NCI-H2107 treated with DMSO at 0.1 percent for 48 hours (cell line): Measurements from ENCODE around the gene CAPN13.
"Not testable (repeated sequence)": the region's sequence is repeated elsewhere in the genome, so short reads cannot be mapped to it uniquely, and the experiment has no call there.

Experiments
- DNase-seq: peaks from one replicate; lab custom pipeline; 2025; ENCODE audit not compliant: unreplicated experiment; lab: John Stamatoyannopoulos, UW

Gene CAPN13

DNA sequence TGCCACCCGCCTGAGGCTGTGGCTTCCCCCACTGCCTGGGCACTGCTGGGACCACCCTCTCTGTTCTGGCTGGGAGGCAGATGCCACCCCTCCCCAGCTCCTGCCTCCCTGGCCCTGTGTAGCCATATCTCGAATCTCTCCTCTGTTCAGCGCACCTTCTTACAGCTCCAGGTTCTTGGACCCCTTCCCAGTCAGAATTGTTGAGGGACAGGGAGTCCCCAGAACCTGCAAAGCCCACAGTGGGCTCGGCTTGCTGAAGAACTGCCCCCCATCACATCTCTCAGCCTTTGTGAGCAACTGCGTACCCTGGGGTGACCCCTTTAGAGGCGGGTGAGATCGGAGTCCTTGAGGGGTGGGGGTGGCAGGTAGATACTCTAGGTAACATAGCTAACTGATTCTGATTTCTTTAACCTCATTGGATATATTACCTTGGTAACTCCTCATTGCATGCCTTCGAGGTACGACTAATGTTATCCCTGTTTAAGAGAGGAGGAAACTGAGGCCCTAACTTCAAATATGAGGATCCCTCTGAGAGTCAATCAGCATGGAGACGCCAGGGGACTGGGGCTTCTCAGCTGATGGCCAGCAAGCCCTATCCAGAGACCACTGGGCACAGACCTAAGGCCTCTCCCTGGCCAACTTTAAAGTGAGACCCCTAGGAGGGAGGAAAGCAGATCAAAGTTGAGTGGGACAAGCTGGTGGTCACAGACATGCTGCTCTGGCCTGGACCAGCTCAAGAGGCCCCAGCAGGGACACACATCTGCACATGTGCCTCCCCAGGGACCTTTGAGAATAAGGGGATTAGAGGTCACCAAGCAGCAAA is 101.3 kb downstream of the CAPN13 start:
- no peak for DNase-seq

- no peak for DNase-seq
Observed at GRCh38 chr2:30705056-30705455, 102.2 kb downstream of the CAPN13 start.

- no peak for DNase-seq
Observed at GRCh38 chr2:30704309-30705020, 102.8 kb downstream of the CAPN13 start.

DNA sequence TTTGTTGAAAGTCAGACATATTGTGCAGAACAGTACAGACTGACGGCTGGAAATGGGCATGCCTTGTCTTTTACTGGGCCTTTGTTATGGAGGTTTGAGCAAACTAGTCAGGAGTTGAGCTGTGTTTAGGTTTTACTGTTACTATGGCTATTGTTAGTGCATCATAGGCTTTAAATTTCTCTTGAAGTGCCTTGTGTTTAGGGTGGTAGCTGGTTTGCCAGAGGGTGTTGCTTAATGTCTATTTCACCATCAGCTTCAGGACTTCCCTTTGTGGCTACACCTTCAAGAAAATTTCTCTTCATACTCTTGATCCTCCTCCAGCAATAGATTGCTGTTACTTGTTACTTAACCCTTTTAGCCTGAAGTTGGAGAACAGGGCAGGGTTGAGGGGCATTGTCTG is 104.6 kb downstream of the CAPN13 start:
- DNase-seq, result no peak

- no peak for DNase-seq
Observed at GRCh38 chr2:30701782-30702181, 105.5 kb downstream of the CAPN13 start.

GRCh38 chr2:30697242-30698103 is 109.8 kb downstream of the CAPN13 start:
- not testable (repeated sequence) for DNase-seq

DNA sequence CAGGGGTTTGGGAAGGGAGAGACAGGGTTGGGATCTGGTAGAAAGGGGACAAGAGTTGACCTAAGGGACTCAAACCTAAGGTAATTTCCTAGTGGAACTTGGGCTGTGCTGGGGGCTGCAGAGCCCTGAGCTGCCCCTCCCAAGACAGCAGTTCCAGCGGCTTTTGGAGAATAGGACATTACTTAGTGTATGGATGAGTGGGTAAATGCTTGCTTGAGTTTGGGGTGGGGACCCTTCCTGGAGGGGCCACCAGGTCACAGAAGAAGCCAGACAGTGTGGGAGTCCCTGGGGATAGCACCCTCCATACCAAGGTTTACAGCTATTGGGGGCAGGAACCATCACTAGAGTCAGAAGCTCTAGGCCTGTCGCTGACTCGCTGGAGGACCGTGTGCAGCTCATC is 111.5 kb downstream of the CAPN13 start:
- no peak for DNase-seq

DNA sequence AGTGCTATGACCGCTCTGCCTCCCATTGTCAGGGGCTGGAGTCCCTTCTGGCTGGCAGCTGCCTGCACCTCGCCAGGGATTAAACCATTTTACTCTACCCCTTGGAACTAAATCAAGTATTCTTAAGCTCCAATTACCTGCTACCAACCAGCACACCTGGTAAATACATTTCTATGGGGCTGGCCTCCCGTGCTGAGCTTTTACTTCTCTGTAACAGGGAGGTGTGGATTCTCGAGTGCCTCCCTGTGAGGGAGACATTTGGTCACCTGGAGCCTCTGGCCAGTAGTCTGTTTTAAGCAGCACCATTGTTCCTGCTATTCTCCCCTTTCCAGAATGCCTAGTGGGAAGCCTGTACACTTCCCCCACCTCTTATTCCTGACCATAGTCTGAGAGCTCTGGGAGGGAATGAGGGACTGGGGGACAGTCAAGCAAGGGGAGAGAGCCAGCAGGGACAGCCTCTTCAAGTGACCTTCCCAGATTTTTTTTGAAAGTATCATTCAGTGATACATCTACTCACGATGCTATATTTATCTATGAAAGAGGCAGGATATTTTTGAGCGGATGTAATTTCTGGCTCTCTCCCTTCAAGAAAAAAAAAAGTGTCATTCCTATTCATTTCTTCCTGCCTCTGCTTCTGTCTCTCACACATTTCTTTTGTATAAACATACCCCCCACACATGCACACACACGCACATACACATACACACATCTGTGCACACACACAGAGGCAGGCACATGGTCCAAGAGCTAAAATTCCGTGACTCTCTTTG is 112.8 kb downstream of the CAPN13 start:
- DNase-seq, result peak; percentile 57

- DNase-seq, result no peak
Observed at GRCh38 chr2:30693821-30694281, 113.4 kb downstream of the CAPN13 start.

DNA sequence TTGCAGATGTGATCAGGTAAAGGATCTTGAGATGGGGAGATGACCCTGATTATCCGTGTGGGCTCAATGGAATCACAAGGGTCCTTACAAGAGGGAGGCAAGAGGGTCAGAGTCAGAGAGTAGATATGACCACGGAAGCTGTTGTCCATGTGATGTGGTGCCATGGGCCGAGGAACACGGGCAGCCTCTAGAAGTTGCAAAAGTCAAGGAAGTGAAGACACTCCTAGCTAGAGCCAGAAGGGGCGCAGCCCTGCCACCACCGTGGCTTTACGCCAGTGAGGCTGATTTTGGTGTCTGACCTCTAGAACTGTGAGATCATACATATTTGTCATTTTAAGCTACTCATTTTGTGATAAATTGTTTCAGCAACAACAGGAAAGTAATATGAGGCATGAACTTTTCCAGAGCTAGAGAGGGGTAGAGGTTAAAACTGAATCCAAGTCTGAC is 114.4 kb downstream of the CAPN13 start:
- DNase-seq, result no peak

DNA sequence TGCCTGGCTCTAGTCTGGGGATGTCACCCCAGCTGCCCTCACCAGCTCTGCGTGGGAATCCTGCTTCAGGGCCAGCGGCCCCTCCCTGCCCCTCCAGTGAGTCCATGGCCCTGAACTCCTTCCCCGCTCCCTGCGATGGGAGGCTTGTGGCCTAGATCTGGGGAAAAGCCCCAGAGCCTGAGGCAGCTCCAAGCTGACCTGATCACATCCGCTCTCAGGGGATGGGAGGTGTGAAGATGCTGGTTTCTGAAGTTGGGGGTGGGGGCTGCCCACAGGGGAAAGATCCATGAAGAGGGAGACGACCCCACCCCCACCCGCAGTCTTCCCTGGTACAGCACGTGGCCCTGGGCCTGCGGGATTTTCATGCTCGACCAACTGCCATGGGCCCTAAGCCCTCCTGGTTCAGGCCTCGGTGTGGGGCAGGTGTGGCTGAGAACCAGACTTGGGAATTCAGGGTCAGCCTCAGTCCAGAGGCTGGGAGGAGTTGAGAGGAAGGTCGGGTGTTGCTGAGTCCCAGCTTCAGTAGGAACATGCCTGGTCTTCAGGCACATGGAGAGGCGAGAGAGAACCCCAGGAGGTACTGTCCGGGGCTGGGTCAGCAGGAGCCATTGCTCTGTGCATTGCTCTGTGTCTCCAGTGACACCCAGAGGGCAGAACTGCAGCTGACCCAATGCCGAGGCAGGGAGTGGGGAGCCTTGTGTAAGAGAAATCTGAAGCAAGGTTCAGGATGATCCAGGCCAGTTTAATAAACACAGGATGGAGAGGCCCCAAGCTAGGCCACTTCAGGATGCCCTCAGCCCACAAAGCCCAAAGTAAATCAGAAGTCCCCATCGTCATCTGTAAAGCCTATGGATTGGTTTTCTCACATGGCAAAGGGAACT is 115.1 kb downstream of the CAPN13 start:
- no peak for DNase-seq

DNA sequence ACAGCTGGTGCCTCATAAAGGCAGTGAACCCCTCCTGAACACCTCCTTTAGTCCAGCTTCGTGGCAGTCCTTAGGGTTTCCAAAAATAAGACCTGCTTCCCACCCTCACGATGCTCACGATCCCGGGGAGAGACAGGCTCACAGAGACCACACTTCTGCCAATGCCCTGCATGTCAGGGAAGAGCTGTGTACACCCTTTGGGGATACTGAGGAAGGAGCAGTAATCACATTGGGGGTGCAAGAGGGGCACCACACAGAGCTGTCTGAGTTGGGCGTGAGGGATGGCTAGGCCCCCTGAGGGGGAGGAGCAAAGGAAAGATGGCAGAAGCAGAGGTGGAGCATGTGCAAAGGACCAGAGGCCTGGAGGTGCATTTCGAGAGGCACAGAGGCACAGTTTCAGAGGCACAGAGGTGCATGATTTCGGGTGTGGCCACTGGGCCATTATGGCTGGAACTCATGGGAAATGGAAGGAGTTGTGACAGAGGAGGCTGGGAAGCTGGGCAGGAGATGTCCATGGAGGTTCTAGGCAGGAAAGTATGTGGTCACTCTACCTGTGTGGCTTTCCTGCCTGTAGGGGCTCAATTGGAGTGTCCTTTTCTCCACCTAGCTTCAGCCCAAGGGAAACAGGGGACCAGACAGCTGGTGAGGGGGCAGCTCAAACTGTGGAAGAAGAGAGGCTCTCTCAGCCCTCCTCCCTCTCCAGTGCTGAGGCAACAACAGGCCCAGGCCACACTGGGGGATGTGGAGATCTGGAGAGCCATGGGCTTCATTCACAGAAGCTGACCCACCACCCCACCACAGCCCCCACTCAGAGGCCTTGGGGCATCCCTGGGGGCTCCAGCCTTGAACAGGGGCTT is 115.9 kb downstream of the CAPN13 start:
- no peak for DNase-seq

DNA sequence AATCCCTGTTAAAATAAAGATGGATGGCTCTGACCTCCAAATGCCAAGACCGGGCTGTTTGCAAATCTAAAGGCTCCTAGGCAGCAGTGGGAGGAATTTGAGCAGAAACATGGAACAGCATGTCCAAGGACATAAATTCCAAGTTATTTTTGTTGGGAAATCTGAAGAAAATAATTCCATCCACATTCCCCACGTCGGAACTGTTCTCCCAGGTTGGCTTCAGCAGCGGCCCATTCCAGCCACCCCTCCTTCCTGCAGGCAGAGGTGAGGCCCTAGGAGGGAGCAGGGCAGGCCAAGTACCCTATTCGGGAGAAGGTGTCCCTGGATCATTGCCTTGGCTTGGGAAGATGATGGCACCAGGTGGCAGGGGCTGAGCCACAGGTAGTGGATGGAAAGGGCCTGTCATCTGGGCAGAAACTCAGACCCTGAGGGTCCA is 117.1 kb downstream of the CAPN13 start:
- DNase-seq, result no peak

GRCh38 chr2:30689496-30690125 is 117.6 kb downstream of the CAPN13 start:
- no peak for DNase-seq

DNA sequence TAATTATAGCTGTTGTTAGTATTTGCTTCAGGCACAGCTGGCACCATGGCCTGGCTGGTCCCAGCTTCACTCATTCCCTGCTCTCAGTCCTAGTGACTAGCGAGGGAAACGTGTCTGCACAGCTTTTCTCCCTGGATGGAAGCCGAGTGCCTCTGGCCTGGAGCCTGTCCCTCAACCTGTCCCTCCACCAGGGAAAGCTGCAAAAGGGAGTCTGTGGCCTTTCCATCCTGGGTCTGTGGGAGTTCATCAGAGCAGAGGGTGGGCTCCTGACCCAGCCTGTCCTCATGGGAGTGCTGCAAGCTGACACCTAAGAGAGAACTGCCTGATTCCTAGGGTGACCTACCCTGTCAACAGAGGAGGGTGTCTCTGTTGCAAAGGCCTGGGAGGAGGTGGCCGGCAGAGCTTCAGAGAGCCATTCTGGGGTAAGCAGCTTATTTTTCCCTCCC is 118.3 kb downstream of the CAPN13 start:
- no peak for DNase-seq

DNA sequence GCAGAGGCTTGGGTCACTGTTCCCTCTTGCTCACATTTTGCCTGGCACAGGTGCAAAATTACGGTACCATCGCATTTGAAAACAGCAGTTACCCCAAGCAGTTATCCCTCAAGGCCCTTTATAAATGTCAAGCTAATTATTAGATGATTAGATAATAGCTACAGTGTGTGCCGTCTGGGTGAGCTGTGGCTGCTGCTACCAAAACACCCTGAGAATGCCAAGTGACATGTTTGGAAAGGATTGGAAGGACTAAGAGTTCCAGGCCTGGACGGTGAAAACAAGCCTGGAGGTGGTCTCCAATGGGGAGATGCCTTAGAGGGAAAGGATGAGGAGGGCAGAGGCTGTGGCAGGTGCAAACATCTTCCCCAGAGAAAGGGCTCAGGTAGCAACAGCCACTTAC is 120.6 kb downstream of the CAPN13 start:
- DNase-seq, result no peak

GRCh38 chr2:30686000-30686399 is 121.2 kb downstream of the CAPN13 start:
- no peak for DNase-seq

DNA sequence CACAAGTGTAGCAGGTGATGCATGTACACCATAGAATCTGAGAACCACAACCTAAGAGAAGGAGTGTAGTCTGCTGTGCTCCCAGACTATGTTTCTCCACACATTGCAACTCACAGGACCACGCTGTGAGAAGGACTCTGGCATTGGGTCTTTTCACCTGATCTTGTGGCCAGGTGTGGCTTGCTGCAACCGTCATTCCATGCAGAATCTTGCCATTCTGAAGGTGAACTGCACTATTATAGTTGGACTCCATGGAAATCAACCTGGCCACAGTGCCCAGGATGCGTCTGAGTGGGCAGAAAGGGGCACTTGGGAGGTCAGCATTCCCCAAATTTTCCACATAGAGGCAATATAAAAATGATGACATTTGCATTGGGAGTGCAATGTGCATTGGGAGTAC is 122.2 kb downstream of the CAPN13 start:
- DNase-seq, result no peak
